HCT116 (cell line): Measurements from ENCODE around the gene BTG1. TPM values are rescaled to one million over a fixed set of nuclear protein-coding genes. Genes with fewer than 3 reads are reported as not detected.

Experiments used
- ATAC-seq: fragments of 200-7000 bp; cut with Tn5 transposase; 2 replicates; pipeline ENCODE4 v1.9.1; 2020; ENCODE audit warnings: mild to moderate bottlenecking, moderate library complexity
- BruUV-seq: library from RNA; stranded (reverse); fragments of 400-500 nt; replicated peaks from 2 replicates; lab custom pipeline; 2021; lab: Mats Ljungman, UMichigan
- CTCF ChIA-PET: fragments of 300-600 bp; sonication (Branson Sonifier 250); formaldehyde crosslinking; loops from one replicate; lab custom pipeline; 2021; ENCODE audit warnings: antibody characterized with exemption; lab: Charles Lee
- POLR2A ChIA-PET: fragments of 300-600, 350-600 bp; sonication (Branson Sonifier 250); formaldehyde crosslinking; loops from one replicate; lab custom pipeline; 2021; ENCODE audit warnings: antibody characterized with exemption; lab: Charles Lee
- RAD21 ChIA-PET, 2 experiments: fragments of 300-600 bp; sonication (Branson Sonifier 250); formaldehyde crosslinking; loops; one replicate each; lab custom pipeline; 2023; ENCODE audit warnings: low total read pairs in 2 of 2; ENCODE audit not compliant: uncharacterized antibody in 2 of 2, unreplicated experiment in 2 of 2, low non-redundant PET in 1 of 2; lab: Charles Lee
- DNase-seq: peaks from one replicate; pipeline ENCODE4 v3.0.0-alpha.2; 2010; ENCODE audit warnings: low read depth, low spot score
- H2AFZ ChIP-seq: fragments of 200-600 bp; shearing (Covaris generic), sonication (generic); 2 replicates; pipeline ENCODE4 v1.6.1; 2017; ENCODE audit warnings: low read depth, mixed run types, mixed read lengths, antibody characterized with exemption, low read length; ENCODE audit not compliant: poor library complexity, severe bottlenecking
- H3K27ac ChIP-seq: 2 replicates; pipeline ENCODE4 v1.5.1; 2012; ENCODE audit warnings: low read depth, low read length
- H3K27me3 ChIP-seq: fragments of 200-600 bp; sonication (generic); 2 replicates; pipeline ENCODE4 v1.6.1; 2016; ENCODE audit warnings: mixed run types, low read length, mixed read lengths; ENCODE audit not compliant: insufficient read depth
- H3K36me3 ChIP-seq, 2 experiments: fragments of 200-500 bp in 1 of 2; fragments of 200-600 bp in 1 of 2; sonication (Bioruptor generic) in 1 of 2; sonication (generic) in 1 of 2; 2 replicates each; pipeline versions ENCODE4 v1.5.1 to v1.6.1; 2014 to 2016; ENCODE audit warnings: low read length in 2 of 2, inconsistent platforms in 1 of 2, mixed read lengths in 1 of 2, mixed run types in 1 of 2; ENCODE audit not compliant: insufficient read depth in 2 of 2, control insufficient read depth in 1 of 2
- H3K4me1 ChIP-seq, 2 experiments: fragments of 200-600 bp in 1 of 2; sonication (generic) in 1 of 2; 2 replicates each; pipeline versions ENCODE4 v1.5.1 to v1.6.1; 2012 to 2017; ENCODE audit warnings: low read length in 2 of 2, inconsistent platforms in 1 of 2, mild to moderate bottlenecking in 1 of 2, mixed read lengths in 1 of 2, mixed run types in 1 of 2, moderate library complexity in 1 of 2; ENCODE audit not compliant: insufficient read depth in 2 of 2, control insufficient read depth in 1 of 2
- H3K4me2 ChIP-seq: fragments of 200-600 bp; sonication (generic); 2 replicates; pipeline ENCODE4 v1.6.1; 2017; ENCODE audit warnings: mixed run types, low read length, mixed read lengths
- H3K4me3 ChIP-seq, 2 experiments: fragments of 200-600 bp in 1 of 2; sonication (generic) in 1 of 2; replicated peaks in 1 of 2; 2 replicates each; pipeline ENCODE4 v1.5.1; 2011 to 2016; ENCODE audit warnings: low read length in 2 of 2, control low read depth in 1 of 2, low read depth in 1 of 2, mild to moderate bottlenecking in 1 of 2, mixed read lengths in 1 of 2, mixed run types in 1 of 2
- H3K79me2 ChIP-seq: fragments of 200-600 bp; sonication (generic); 2 replicates; pipeline ENCODE4 v1.6.1; 2017; ENCODE audit warnings: mild to moderate bottlenecking, mixed run types, low read length, moderate library complexity, mixed read lengths; ENCODE audit not compliant: insufficient read depth
- H3K9ac ChIP-seq: fragments of 200-600 bp; sonication (generic); 2 replicates; pipeline ENCODE4 v1.6.1; 2016; ENCODE audit warnings: low read length, mixed read lengths
- H3K9me2 ChIP-seq: fragments of 200-600 bp; sonication (generic), shearing (Covaris generic); 2 replicates; pipeline ENCODE4 v1.6.1; 2017; ENCODE audit warnings: mixed run types, mild to moderate bottlenecking, moderate library complexity; ENCODE audit not compliant: insufficient read depth
- H3K9me3 ChIP-seq, 2 experiments: fragments of 200-500 bp in 1 of 2; fragments of 200-600 bp in 1 of 2; sonication (Bioruptor generic) in 1 of 2; sonication (generic) in 1 of 2; 2 replicates each; pipeline ENCODE4 v1.6.1; 2014 to 2017; ENCODE audit warnings: low read length in 2 of 2, mixed read lengths in 2 of 2, inconsistent platforms in 1 of 2, low read depth in 1 of 2, mild to moderate bottlenecking in 1 of 2, mixed run types in 1 of 2, moderate library complexity in 1 of 2; ENCODE audit not compliant: control insufficient read depth in 1 of 2, insufficient read depth in 1 of 2
- H4K20me1 ChIP-seq: fragments of 200-600 bp; sonication (generic), shearing (Covaris generic); 2 replicates; pipeline ENCODE4 v1.6.1; 2017; ENCODE audit warnings: mixed run types, mild to moderate bottlenecking, moderate library complexity; ENCODE audit not compliant: insufficient read depth
- CEBPB ChIP-seq: IDR thresholded peaks from 2 replicates; pipeline ENCODE4 v1.6.1; 2012; ENCODE audit warnings: low read depth
- EGR1 ChIP-seq: IDR thresholded peaks from 2 replicates; pipeline ENCODE4 v1.6.1; 2012; ENCODE audit warnings: low read depth
- ELF1 ChIP-seq: IDR thresholded peaks from 2 replicates; pipeline ENCODE4 v1.6.1; 2012; ENCODE audit warnings: low read depth, borderline replicate concordance
- EZH2 ChIP-seq: fragments of 200-600 bp; sonication (generic); IDR thresholded peaks from 2 replicates; pipeline ENCODE4 v1.6.1; 2017; ENCODE audit warnings: antibody characterized with exemption, mixed run types
- EZH2phosphoT487 ChIP-seq: fragments of 200-600 bp; IDR thresholded peaks from 2 replicates; pipeline ENCODE4 v1.6.1; 2018; ENCODE audit warnings: antibody characterized with exemption, borderline replicate concordance
- JUND ChIP-seq: IDR thresholded peaks from 2 replicates; pipeline ENCODE4 v1.6.1; 2012
- REST ChIP-seq: IDR thresholded peaks from 2 replicates; pipeline ENCODE4 v1.6.1; 2012; ENCODE audit warnings: low read depth
- SIN3A ChIP-seq: IDR thresholded peaks from 2 replicates; pipeline ENCODE4 v1.6.1; 2012; ENCODE audit warnings: low read depth
- SP1 ChIP-seq: IDR thresholded peaks from 2 replicates; pipeline ENCODE4 v1.6.1; 2012; ENCODE audit warnings: low read depth
- SRF ChIP-seq: IDR thresholded peaks from 2 replicates; pipeline ENCODE4 v1.6.1; 2012; ENCODE audit warnings: low read depth
- TCF7L2 ChIP-seq: IDR thresholded peaks from 2 replicates; pipeline ENCODE4 v1.7.0; 2011; ENCODE audit warnings: borderline replicate concordance, inconsistent platforms; ENCODE audit not compliant: insufficient read depth, insufficient read length; ENCODE audit errors: extremely low read depth
- YY1 ChIP-seq: IDR thresholded peaks from 2 replicates; pipeline ENCODE4 v1.6.1; 2011; ENCODE audit warnings: low read length, low read depth, moderate library complexity, mild to moderate bottlenecking; ENCODE audit not compliant: insufficient replicate concordance; ENCODE audit errors: extremely low read depth
- ZFX ChIP-seq: fragments of 450-650 bp; IDR thresholded peaks from 2 replicates; pipeline ENCODE4 v1.6.1; 2017
- intact Hi-C: fragments of 100-400 bp; cut with micrococcal nuclease; formaldehyde crosslinking; loops from 2 replicates; pipeline ENCODE4 v1.10.0; 2022
- total RNA-seq: library from RNA; stranded (reverse); gene quantifications from one replicate; pipeline ENCODE4 v1.2.1, GENCODE V29; 2021; ENCODE audit not compliant: unreplicated experiment
- TF ChIP-seq, protein P1 (sequence below): IDR thresholded peaks from 2 replicates; pipeline ENCODE4 v1.6.1; 2012
- TF ChIP-seq, protein P2 (sequence below): IDR thresholded peaks from 2 replicates; pipeline ENCODE4 v1.6.1; 2011; ENCODE audit warnings: mild to moderate bottlenecking, low read length, moderate library complexity; ENCODE audit not compliant: insufficient replicate concordance; ENCODE audit errors: extremely low read depth

The BTG1 gene
- total RNA-seq, 1 experiment from 2014 or later: 57.3 TPM

DNA sequence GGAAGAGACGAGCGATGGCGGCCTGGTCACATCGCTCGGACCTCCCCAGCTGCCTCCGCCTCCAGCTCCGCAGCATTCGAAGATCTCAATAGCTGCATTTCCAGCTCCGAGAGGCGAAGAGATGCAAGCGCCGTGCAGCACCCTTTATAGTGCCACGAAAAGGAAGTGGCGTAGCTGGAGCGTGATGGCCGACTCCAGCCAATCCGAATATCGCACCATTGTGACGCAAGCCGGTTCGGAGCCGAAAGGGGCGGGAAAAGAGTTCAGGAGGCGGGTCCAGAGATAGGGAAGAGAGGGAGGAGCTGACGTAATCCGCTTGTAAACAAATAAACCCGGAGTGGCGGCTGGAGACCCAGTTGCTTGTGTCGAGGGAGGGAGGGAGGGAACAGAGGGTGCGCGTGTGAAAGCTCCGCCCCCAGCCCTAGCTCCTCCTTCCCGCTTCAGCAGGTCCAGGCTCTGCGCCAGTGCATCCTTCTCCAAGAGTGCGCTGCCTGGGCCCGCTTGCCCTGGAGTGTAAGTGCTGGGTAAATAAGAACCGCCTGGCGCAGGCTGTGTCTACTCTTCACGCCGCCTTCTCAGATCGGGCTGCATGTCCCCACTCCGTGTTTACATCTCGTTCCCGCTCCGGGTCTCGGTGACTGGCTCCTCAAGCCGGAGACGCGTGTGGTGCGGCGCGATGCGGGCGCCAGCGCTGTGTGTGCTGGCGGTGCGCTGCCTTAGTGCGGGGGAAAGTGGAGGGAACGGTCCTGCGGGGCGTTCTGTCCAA lies at the start of gene BTG1 (continued):
- TF ChIP-seq ELF1: no peak; the same call in 1 of the 2 replicates
- TF ChIP-seq SP1: peak; percentile 92
- no peak; the same call in 1 of the 2 replicates for TF ChIP-seq EGR1
- TF ChIP-seq EZH2phosphoT487: no peak
- TF ChIP-seq, protein P1, sequence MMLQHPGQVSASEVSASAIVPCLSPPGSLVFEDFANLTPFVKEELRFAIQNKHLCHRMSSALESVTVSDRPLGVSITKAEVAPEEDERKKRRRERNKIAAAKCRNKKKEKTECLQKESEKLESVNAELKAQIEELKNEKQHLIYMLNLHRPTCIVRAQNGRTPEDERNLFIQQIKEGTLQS: no peak
- TF ChIP-seq YY1: peak; percentile 79
- TF ChIP-seq SRF: 0 out of 2 replicates have a peak, but pooled peaks have one; percentile 12

- Histone ChIP-seq H3K27ac (no peak overlapping the region), H3K36me3 (no peaks in the 10 kb centered on the region), H4K20me1 (no peaks in the 10 kb centered on the region), H3K4me3 (no peak overlapping the region), H2AFZ (no peak overlapping the region), H3K79me2 (no peaks in the 10 kb centered on the region), H3K4me1 (no peaks in the 10 kb centered on the region), H3K9ac (no peak overlapping the region), H3K9me2 (no peaks in the 10 kb centered on the region), H3K9me3 (no peaks in the 10 kb centered on the region), H3K4me2 (no peak overlapping the region), H3K27me3 (no peaks in the 10 kb centered on the region)
- TF ChIP-seq SIN3A (no peak), ZFX (no peak), JUND (no peak), YY1 (no peak), TCF7L2 (no peak), REST (no peak), EZH2phosphoT487 (no peak), CEBPB (no peak), EZH2 (no peak)
- TF ChIP-seq, protein P1: no peak
- TF ChIP-seq, protein P2, sequence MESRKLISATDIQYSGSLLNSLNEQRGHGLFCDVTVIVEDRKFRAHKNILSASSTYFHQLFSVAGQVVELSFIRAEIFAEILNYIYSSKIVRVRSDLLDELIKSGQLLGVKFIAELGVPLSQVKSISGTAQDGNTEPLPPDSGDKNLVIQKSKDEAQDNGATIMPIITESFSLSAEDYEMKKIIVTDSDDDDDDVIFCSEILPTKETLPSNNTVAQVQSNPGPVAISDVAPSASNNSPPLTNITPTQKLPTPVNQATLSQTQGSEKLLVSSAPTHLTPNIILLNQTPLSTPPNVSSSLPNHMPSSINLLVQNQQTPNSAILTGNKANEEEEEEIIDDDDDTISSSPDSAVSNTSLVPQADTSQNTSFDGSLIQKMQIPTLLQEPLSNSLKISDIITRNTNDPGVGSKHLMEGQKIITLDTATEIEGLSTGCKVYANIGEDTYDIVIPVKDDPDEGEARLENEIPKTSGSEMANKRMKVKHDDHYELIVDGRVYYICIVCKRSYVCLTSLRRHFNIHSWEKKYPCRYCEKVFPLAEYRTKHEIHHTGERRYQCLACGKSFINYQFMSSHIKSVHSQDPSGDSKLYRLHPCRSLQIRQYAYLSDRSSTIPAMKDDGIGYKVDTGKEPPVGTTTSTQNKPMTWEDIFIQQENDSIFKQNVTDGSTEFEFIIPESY: no peak
- no peak for DNase-seq
- no TSS peak for BruUV-seq
- RAD21 ChIA-PET: no interaction called here
- no peak for ATAC-seq
- CTCF ChIA-PET: no interaction called here
- intact Hi-C loops: no loop called here
- POLR2A ChIA-PET: no interaction called here
Observed at GRCh38 chr12:92194561-92194960, 48.9 kb upstream of the BTG1 start.
